RWPE2 (cell line): ENCODE data around the gene RNF151.
"Not testable (repeated sequence)": the region's sequence is repeated elsewhere in the genome, so short reads cannot be mapped to it uniquely, and the experiment has no call there.

Experiments
- ATAC-seq: fragments of 200-7000 bp; cut with Tn5 transposase; 3 replicates; pipeline ENCODE4 v1.9.1; 2021; ENCODE audit warnings: low read depth
- DNase-seq: peaks from one replicate; pipeline ENCODE4 v3.0.0-alpha.2; 2020; ENCODE audit warnings: low spot score
- H3K27ac ChIP-seq: fragments of 450-650 bp; 2 replicates; pipeline ENCODE4 v1.5.1; 2017; ENCODE audit warnings: mild to moderate bottlenecking; ENCODE audit not compliant: poor library complexity, severe bottlenecking
- H3K27me3 ChIP-seq: fragments of 250-450 bp; sonication (Bioruptor Pico); 2 replicates; pipeline ENCODE4 v1.5.1; 2021; ENCODE audit warnings: mild to moderate bottlenecking, moderate library complexity; ENCODE audit not compliant: insufficient read depth, poor library complexity, severe bottlenecking
- H3K36me3 ChIP-seq: fragments of 250-450 bp; sonication (Bioruptor Pico); 2 replicates; pipeline ENCODE4 v1.5.1; 2020; ENCODE audit warnings: low read depth, mild to moderate bottlenecking, moderate library complexity
- H3K4me1 ChIP-seq: fragments of 250-450 bp; sonication (Bioruptor Pico); 2 replicates; pipeline ENCODE4 v1.5.1; 2021; ENCODE audit warnings: mild to moderate bottlenecking, moderate library complexity; ENCODE audit not compliant: insufficient read depth, poor library complexity, severe bottlenecking
- H3K4me3 ChIP-seq: fragments of 250-450 bp; sonication (Bioruptor Pico); 2 replicates; pipeline ENCODE4 v1.5.1; 2021; ENCODE audit warnings: mild to moderate bottlenecking, moderate library complexity; ENCODE audit not compliant: severe bottlenecking
- H3K9me3 ChIP-seq: fragments of 250-450 bp; sonication (Bioruptor Pico); 2 replicates; pipeline ENCODE4 v1.5.1; 2021; ENCODE audit warnings: mild to moderate bottlenecking, moderate library complexity; ENCODE audit not compliant: severe bottlenecking
- CTCF ChIP-seq: fragments of 450-650 bp; IDR thresholded peaks from one replicate; pipeline ENCODE4 v1.5.1; 2017; ENCODE audit warnings: mild to moderate bottlenecking, moderate library complexity; ENCODE audit not compliant: poor library complexity, severe bottlenecking

The RNF151 gene

GRCh38 chr16:2009164-2009711, 42.6 kb downstream of the RNF151 start:
- no peak for TF ChIP-seq CTCF
- ATAC-seq (no peak), DNase-seq (no peak)
- H3K27me3 ChIP-seq = no peaks in the 10 kb centered on the region
- no peaks in the 10 kb centered on the region for H3K9me3 ChIP-seq
- peak overlapping the region; percentile 77 for H3K4me3 ChIP-seq
- H3K27ac ChIP-seq = peak overlapping the region; percentile 85
- peaks cover 30% of the 10 kb centered on the region for H3K36me3 ChIP-seq
- H3K4me1 ChIP-seq = peaks cover 7% of the 10 kb centered on the region

- Histone ChIP-seq H3K4me3 (peak within 1 kb of the TSS; percentile 77), H3K27ac (peak within 1 kb of the TSS; percentile 85), H3K4me1 (peaks cover 9% of the 10 kb centered on the region), H3K9me3 (no peaks in the 10 kb centered on the region), H3K27me3 (no peaks in the 10 kb centered on the region), H3K36me3 (peaks cover 25% of the 10 kb centered on the region)
- DNase-seq (no peak), ATAC-seq (peak; percentile 74)
- no peak for TF ChIP-seq CTCF
These were observed 43.3 kb downstream of the RNF151 start, which contains the start of gene ZNF598 for GRCh38 chr16:2009791-2010510. Gene ZNF598, minus strand, starts transcription at chr16:2009821.

GRCh38 chr16:2011726-2012125, 45.1 kb downstream of the RNF151 start:
- peaks cover 18% of the 10 kb centered on the region for H3K4me1 ChIP-seq
- not testable (repeated sequence) for H3K27ac ChIP-seq, H3K9me3 ChIP-seq, ATAC-seq, H3K4me3 ChIP-seq, H3K27me3 ChIP-seq, DNase-seq
- H3K36me3 ChIP-seq = peaks cover 13% of the 10 kb centered on the region

- Histone ChIP-seq H3K27me3 (no peaks in the 10 kb centered on the region), H3K4me3 (no peak overlapping the region), H3K9me3 (no peaks in the 10 kb centered on the region), H3K36me3 (peaks cover 4% of the 10 kb centered on the region; the same call in 1 of the 2 replicates), H3K4me1 (peaks cover 10% of the 10 kb centered on the region), H3K27ac (no peak overlapping the region)
- no peak for ATAC-seq
- no peak for TF ChIP-seq CTCF
- DNase-seq = no peak
These were observed 46.9 kb downstream of the RNF151 start for GRCh38 chr16:2013527-2013926.

- peaks cover 11% of the 10 kb centered on the region for H3K27me3 ChIP-seq
- no peaks in the 10 kb centered on the region for H3K9me3 ChIP-seq
- DNase-seq = no peak
- no peaks in the 10 kb centered on the region for H3K36me3 ChIP-seq
- peak; percentile 90 for ATAC-seq
- no peak for TF ChIP-seq CTCF
- H3K27ac ChIP-seq = peak overlapping the region; percentile 53
- peaks cover 10% of the 10 kb centered on the region for H3K4me1 ChIP-seq
- no peak overlapping the region for H3K4me3 ChIP-seq
These were observed 48.7 kb downstream of the RNF151 start for GRCh38 chr16:2015117-2015946.
